M059J (cell line): ENCODE measurements around the gene WBP1L. TPM values are rescaled to one million over a fixed set of nuclear protein-coding genes. Genes with fewer than 3 reads are reported as not detected.
"Not testable (repeated sequence)": the region's sequence is repeated elsewhere in the genome, so short reads cannot be mapped to it uniquely, and the experiment has no call there.

Experiments used
- DNase-seq: peaks from one replicate; pipeline ENCODE4 v3.0.0-alpha.2; 2012; ENCODE audit warnings: low read depth
- total RNA-seq: library from RNA; depleted of rRNA; stranded (reverse); fragments of >200 nt; shearing (Covaris generic); gene quantifications from 2 replicates; pipeline ENCODE4 v1.2.3, GENCODE V29; 2014

WBP1L gene
- total RNA-seq, 1 experiment from 2014 or later, result 31.3 TPM

- DNase-seq, result no peak
Measured at GRCh38 chr10:102758240-102758932, 14.6 kb downstream of the WBP1L start.

- DNase-seq, result not testable (repeated sequence)
Measured at GRCh38 chr10:102758933-102759262, 15.2 kb downstream of the WBP1L start.

GRCh38 chr10:102759497-102760210, 15.9 kb downstream of the WBP1L start:
- DNase-seq, result no peak

GRCh38 chr10:102761981-102762380, 18.2 kb downstream of the WBP1L start:
- DNase-seq, result no peak

GRCh38 chr10:102762401-102763015, 18.8 kb downstream of the WBP1L start:
- no peak for DNase-seq

GRCh38 chr10:102763037-102763607, 19.4 kb downstream of the WBP1L start:
- DNase-seq, result no peak

GRCh38 chr10:102764470-102765161, 20.9 kb downstream of the WBP1L start:
- no peak for DNase-seq

- DNase-seq, result no peak
Measured at GRCh38 chr10:102765336-102765735, 21.6 kb downstream of the WBP1L start.

- no peak for DNase-seq
Measured at GRCh38 chr10:102767428-102768160, 23.8 kb downstream of the WBP1L start.

GRCh38 chr10:102769375-102770107, 25.8 kb downstream of the WBP1L start:
- DNase-seq, result peak; percentile 44

- DNase-seq, result no peak
Measured at GRCh38 chr10:102770108-102770482, 26.3 kb downstream of the WBP1L start.

- DNase-seq, result no peak
Measured at GRCh38 chr10:102770792-102771191, 27.0 kb downstream of the WBP1L start.

GRCh38 chr10:102773320-102773719, 29.6 kb downstream of the WBP1L start:
- DNase-seq, result no peak

- DNase-seq, result peak; percentile 35
Measured at GRCh38 chr10:102773986-102774385, 30.2 kb downstream of the WBP1L start.

- DNase-seq, result no peak
Measured at GRCh38 chr10:102775201-102775934, 31.6 kb downstream of the WBP1L start.

- peak; percentile 12 for DNase-seq
Measured at GRCh38 chr10:102775935-102776669, 32.4 kb downstream of the WBP1L start.

- peak; percentile 64 for DNase-seq
Measured at GRCh38 chr10:102776779-102777456, 33.2 kb downstream of the WBP1L start.

- DNase-seq, result no peak
Measured at GRCh38 chr10:102777711-102778453, 34.1 kb downstream of the WBP1L start.
